GM21619 (cell line): ENCODE measurements around the gene FARP2.
A peak's percentile ranks its signal among the peaks of the same experiment; 100 is the strongest.
"Not testable (repeated sequence)": the region's sequence is repeated elsewhere in the genome, so short reads cannot be mapped to it uniquely, and the experiment has no call there.

ENCODE experiments used
- ATAC-seq: cut with Tn5 transposase; IDR thresholded peaks from one replicate; pipeline ENCODE4 v1.9.1; 2021; ENCODE audit not compliant: unreplicated experiment

The FARP2 gene

GRCh38 chr2:241501551-241501950 is 145.5 kb downstream of the FARP2 start:
- ATAC-seq: no peak

GRCh38 chr2:241502281-241502680 is 146.2 kb downstream of the FARP2 start:
- no peak for ATAC-seq

- no peak for ATAC-seq
Observed at GRCh38 chr2:241503776-241504392, 147.8 kb downstream of the FARP2 start.

- ATAC-seq: no peak
Observed at GRCh38 chr2:241505086-241505780, 149.1 kb downstream of the FARP2 start.

- ATAC-seq: no peak
Observed at GRCh38 chr2:241505781-241506201, 149.7 kb downstream of the FARP2 start.

- ATAC-seq: not testable (repeated sequence)
Observed at GRCh38 chr2:241506317-241506716, 150.2 kb downstream of the FARP2 start.

GRCh38 chr2:241506793-241507429 is 150.8 kb downstream of the FARP2 start:
- no peak for ATAC-seq

- ATAC-seq: peak; percentile 26
Observed at GRCh38 chr2:241507430-241508239, 151.6 kb downstream of the FARP2 start.

GRCh38 chr2:241508240-241509154 is 152.4 kb downstream of the FARP2 start, which contains the start of gene STK25:
Gene STK25 (minus strand): TSS chr2:241508584. CDS start chr2:241508035, 549 bp downstream.
- peak; percentile 90 for ATAC-seq

- ATAC-seq: no peak
Observed at GRCh38 chr2:241509155-241509784, 153.2 kb downstream of the FARP2 start.

- no peak for ATAC-seq
Observed at GRCh38 chr2:241511091-241511741, 155.1 kb downstream of the FARP2 start.

GRCh38 chr2:241514553-241514952 is 158.5 kb downstream of the FARP2 start:
- no peak for ATAC-seq

- peak; percentile 68 for ATAC-seq
Observed at GRCh38 chr2:241514986-241515737, 159.1 kb downstream of the FARP2 start.

GRCh38 chr2:241516520-241516965 is 160.5 kb downstream of the FARP2 start:
- ATAC-seq: no peak

- no peak for ATAC-seq
Observed at GRCh38 chr2:241517297-241517696, 161.2 kb downstream of the FARP2 start.

GRCh38 chr2:241519669-241520068 is 163.6 kb downstream of the FARP2 start:
- no peak for ATAC-seq

- ATAC-seq: no peak
Observed at GRCh38 chr2:241522477-241522876, 166.4 kb downstream of the FARP2 start.
